ENCODE measurements around the gene COL9A2. TPM values are rescaled to one million over a fixed set of nuclear protein-coding genes. Genes with fewer than 3 reads are reported as not detected.

Gene COL9A2
- total and polyA plus RNA-seq, 5 experiments from 2014 or later, result 0.73 to 6.3 (median 0.83) TPM

DNA sequence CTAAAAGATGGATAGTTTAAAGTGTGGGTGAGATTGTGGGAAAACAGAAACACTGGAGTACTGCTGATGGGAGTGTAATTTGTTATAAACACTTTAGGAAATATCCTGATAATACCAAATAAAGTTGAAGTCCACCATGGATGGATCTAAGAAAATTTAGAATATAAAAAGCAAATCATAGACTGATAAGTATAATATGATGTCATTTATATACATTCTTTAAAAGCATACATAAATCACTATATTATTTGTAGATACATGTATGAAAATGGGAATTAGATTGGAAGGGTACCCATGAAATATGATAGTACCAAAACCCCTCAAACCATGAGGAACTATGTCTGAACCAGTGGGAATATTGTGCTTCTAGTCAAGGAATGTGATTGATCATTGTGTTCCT lies 51.2 kb downstream of the COL9A2 start:
- peaks cover 10 to 33% (median 21%) of the 10 kb centered on the region in 4 donors for H3K4me1 Mint-ChIP-seq
- ATAC-seq (no peak), DNase-seq (no peak)
- H3K27ac Mint-ChIP-seq, result peak overlapping the region in 2 of 10 donors; percentile 25 to 39
- POLR2A ChIA-PET, result no interaction called here
- H3K4me3 Mint-ChIP-seq, result no peak overlapping the region
- H3K9me3 Mint-ChIP-seq, result no peaks in the 10 kb centered on the region
- no peaks in the 10 kb centered on the region for H3K27me3 Mint-ChIP-seq
- H3K36me3 Mint-ChIP-seq, result peaks cover 6 to 78% (median 37%) of the 10 kb centered on the region in 3 donors

DNA sequence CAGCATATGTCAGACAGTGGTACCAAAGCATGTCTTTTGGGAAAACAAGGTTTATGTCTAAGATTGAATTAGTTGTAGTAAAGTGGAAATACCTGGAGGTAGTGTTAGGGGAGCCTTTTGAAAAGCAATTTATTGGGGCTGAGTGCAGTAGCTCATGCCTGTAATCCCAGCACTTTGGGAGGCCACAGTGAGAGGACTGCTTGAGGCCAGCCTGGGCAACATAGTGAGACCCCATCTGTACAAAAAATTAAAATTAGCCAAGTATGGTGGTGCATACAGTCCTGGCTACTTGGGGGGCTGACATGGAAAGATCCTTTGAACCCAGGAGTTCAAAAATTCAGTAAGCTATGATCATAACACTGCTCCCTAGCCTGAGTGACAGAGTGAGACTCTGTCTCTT lies 51.8 kb downstream of the COL9A2 start:
- Mint-ChIP-seq H3K27ac (peak overlapping the region in 1 of 10 donors; percentile 9), H3K4me1 (peaks cover 7 to 39% (median 24%) of the 10 kb centered on the region in 4 donors), H3K9me3 (no peaks in the 10 kb centered on the region), H3K27me3 (no peaks in the 10 kb centered on the region), H3K36me3 (peaks cover 6 to 78% (median 38%) of the 10 kb centered on the region in 3 donors), H3K4me3 (no peak overlapping the region)
- POLR2A ChIA-PET, result no interaction called here
- DNase-seq (no peak), ATAC-seq (no peak)

DNA sequence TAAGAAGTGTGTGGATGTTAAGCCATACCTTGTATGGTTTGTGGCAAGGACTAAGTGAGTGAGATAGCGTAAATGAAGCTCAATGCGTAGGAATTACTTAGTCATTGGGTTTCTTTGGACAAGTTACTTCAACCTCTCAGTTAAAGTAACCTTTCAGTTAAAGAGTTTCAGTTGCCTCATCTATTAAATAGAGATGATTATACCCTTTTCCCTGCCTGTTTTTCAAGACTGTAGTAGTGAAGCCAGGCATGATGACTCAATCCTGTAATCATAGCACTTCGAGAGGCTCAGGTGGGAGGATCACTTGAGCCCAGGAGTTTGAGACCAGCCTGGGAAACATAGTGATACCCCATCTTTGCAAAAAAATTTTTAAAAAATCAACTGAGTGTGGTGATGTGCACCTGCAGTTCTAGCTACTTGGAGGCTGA lies 52.7 kb downstream of the COL9A2 start:
- no peaks in the 10 kb centered on the region for H3K9me3 Mint-ChIP-seq
- POLR2A ChIA-PET, result no interaction called here
- peaks cover 6 to 71% (median 33%) of the 10 kb centered on the region in 3 donors for H3K36me3 Mint-ChIP-seq
- H3K4me1 Mint-ChIP-seq, result peaks cover 11 to 47% (median 28%) of the 10 kb centered on the region in 4 donors
- no peak overlapping the region for H3K4me3 Mint-ChIP-seq
- no peak overlapping the region for H3K27ac Mint-ChIP-seq
- H3K27me3 Mint-ChIP-seq, result no peaks in the 10 kb centered on the region
- no peak for ATAC-seq
- no peak for DNase-seq

DNA sequence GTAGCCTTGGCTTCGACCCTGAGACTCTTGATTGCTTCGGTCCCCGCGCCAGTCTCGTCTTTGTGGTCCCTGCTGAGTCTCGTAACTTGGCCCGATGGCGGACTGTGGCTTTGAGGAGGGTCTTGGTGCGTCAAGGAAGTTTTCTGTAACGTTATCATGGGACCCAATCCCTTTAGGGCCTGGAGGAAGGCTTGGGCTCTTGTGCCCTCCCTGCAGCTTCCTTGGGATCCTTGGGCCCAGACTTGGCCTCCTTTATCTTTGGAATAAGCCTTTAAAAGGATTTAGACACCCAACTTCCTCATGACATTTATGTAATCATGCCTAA lies 58.7 kb downstream of the COL9A2 start:
- no peak for DNase-seq
- Mint-ChIP-seq H3K27ac (peak overlapping the region; percentile 97 to 100 (median 100)), H3K27me3 (no peaks in the 10 kb centered on the region), H3K9me3 (no peaks in the 10 kb centered on the region), H3K36me3 (peaks cover 6 to 32% (median 21%) of the 10 kb centered on the region in 3 donors), H3K4me1 (peaks cover 27 to 73% (median 53%) of the 10 kb centered on the region in 4 donors), H3K4me3 (peak overlapping the region; percentile 95 to 99 (median 98))
- ATAC-seq, result no peak
- POLR2A ChIA-PET, result interaction anchor here (0.6 to 2.3 kb wide), 8 partner anchors 34 to 520 kb away, joined by 3 to 13 read pairs (median 6); partner anchors contain the start of genes CAP1, PPIE, PPT1 and SMAP2

DNA sequence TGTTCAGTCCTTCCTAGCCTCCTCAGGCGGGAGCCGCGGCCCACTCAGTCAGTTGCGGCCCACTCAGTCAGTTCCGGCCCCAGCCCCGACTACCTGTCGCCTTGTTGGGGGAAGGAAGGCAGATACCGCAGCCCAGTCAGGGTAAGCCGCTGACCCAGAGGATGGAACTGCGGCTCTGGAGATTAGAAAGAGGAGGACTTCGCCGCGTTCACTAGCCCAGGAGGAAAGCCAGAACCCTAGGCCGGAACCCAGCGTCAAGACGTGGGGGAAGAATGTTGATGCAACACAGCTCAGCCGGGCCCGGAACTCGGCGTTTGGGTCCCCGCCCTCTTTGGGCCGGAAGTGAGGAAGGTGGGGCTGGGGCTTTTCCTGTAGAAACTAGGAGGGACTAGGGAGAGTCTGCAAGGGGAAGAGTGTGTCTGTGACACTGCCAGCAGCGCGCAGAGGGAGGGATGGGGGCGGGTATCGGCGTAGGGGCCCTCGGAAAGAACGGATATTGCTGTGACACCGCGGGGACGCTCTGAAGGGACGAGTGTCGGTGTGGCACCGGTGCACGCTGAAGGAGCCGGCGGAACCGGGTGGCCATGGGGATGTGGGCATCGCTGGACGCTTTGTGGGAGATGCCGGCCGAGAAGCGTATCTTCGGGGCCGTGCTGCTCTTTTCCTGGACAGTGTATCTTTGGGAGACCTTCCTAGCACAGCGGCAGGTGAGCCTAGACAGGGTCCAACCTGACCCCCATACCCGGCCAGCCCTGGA lies 59.2 kb downstream of the COL9A2 start, which contains the start of gene ZMPSTE24:
ZMPSTE24 (plus strand) TSS at position 549 of the 757 bp plus-strand sequence; CDS start at position 585, 36 bp downstream.
- Mint-ChIP-seq H3K4me1 (peaks cover 23 to 68% (median 49%) of the 10 kb centered on the region in 4 donors), H3K27ac (peak within 1 kb of the TSS; percentile 97 to 100 (median 100))
- POLR2A ChIA-PET, result interaction anchor here (0.6 to 2.3 kb wide), 12 partner anchors 11 to 519 kb away, joined by 3 to 13 read pairs (median 5); partner anchors contain the start of genes CAP1, EXO5, PPIE and PPT1

DNA sequence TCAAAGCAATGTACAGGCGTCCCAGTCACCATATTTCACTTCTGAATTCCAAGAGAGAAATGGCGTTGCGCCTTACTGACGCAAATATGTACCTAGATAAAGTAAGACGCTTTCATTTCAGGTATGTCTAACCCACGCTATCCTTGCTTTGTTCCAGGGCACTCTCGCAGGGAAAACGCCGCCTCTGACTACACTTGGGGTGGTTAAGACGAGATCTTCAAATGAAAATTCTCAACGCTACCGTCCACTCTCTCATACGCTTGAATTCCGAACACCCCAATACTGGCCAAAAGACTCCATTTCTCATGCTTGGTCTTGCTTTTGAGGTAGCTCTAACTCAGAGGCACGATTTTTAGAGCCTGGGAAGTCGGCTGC lies 59.8 kb downstream of the COL9A2 start:
- POLR2A ChIA-PET, result interaction anchor here (0.7 to 2.3 kb wide), 10 partner anchors 12 to 251 kb away, joined by 3 to 13 read pairs (median 5); partner anchors contain the start of genes CAP1, EXO5, PPT1 and RLF
- peak in 1 of 2 donors; percentile 7 for ATAC-seq

More for the DNA sequence above, 59.2 kb downstream of the COL9A2 start, which contains the start of gene ZMPSTE24:
- H3K4me3 Mint-ChIP-seq, result peak within 1 kb of the TSS; percentile 95 to 99 (median 98)
- peaks cover 5 to 26% (median 17%) of the 10 kb centered on the region in 3 donors for H3K36me3 Mint-ChIP-seq
- DNase-seq (peak; percentile 85 to 99 (median 96)), ATAC-seq (peak; percentile 95 to 97)
- no peaks in the 10 kb centered on the region for H3K27me3 Mint-ChIP-seq
- no peaks in the 10 kb centered on the region for H3K9me3 Mint-ChIP-seq

DNA sequence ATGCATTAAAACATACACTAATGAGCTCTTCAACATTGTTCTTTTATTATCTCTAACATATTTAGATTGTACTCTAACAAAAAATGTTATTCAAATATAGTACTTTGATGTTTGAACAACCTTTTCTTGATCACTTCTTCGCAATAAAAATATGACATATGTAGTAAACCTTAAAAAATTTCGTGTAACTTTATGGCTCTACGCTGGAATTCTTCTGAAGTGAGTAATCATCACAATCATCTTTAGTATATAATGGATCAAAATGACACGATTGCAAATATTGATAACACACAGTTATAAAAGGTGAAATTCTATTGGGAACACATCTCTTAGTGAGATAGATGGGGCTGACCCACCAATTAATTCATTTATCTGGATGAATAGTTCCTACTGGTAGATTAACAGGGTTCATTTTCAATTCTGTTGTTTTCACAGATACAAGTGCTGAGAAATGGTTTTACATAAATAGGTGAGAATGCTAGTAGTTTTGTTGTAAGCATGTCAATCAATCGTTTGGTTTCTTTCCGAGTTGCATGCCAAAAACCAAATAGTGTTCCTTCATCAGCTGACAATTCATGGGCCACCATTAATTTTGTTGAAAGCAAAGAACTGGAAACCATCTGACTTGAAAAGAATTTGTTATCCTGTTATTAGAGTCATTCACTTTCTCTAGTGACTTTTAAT lies 60.5 kb downstream of the COL9A2 start:
- no peak for ATAC-seq
- Mint-ChIP-seq H3K36me3 (peaks cover 0 to 14% (median 10%) of the 10 kb centered on the region in 3 donors), H3K27me3 (no peaks in the 10 kb centered on the region), H3K27ac (peak overlapping the region; percentile 79 to 100 (median 100)), H3K9me3 (no peaks in the 10 kb centered on the region), H3K4me1 (peaks cover 21 to 64% (median 41%) of the 10 kb centered on the region in 4 donors), H3K4me3 (peak overlapping the region; percentile 26 to 99 (median 98))
- POLR2A ChIA-PET, result interaction anchor here (1.0 to 1.8 kb wide), 3 partner anchors 94 to 160 kb away, joined by 4 to 5 read pairs (median 5); partner anchors contain the start of genes PPT1, RLF and SMAP2
- no peak for DNase-seq

More for the DNA sequence above, 59.8 kb downstream of the COL9A2 start:
- H3K4me1 Mint-ChIP-seq, result peaks cover 20 to 65% (median 44%) of the 10 kb centered on the region in 4 donors
- peak overlapping the region; percentile 97 to 100 (median 100) for H3K27ac Mint-ChIP-seq
- H3K36me3 Mint-ChIP-seq, result peaks cover 0 to 22% (median 13%) of the 10 kb centered on the region in 3 donors
- H3K4me3 Mint-ChIP-seq, result peak overlapping the region; percentile 95 to 99 (median 98)
- peak in 1 of 10 donors; percentile 65 for DNase-seq
- H3K27me3 Mint-ChIP-seq, result no peaks in the 10 kb centered on the region
- H3K9me3 Mint-ChIP-seq, result no peaks in the 10 kb centered on the region

DNA sequence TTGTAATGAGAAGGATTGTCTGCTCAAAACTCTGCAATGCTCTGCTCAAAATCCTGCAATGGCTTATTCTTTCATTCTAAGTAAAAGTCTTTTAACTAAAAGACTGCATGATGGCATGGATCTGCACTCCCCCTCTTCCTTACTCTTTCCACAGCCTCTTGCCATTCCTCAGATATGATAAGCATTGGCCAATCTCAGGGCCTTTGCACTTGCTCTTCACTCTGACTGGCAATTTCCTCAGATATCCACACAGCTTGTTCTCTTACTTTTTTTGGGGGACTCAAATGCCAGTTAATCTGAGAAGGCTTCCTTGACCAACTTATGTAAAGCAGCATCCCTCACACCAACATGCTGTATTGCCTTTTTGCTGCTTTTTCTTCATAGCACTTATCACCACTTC lies 61.9 kb downstream of the COL9A2 start:
- ATAC-seq (no peak), DNase-seq (no peak)
- Mint-ChIP-seq H3K27ac (peak overlapping the region in 4 of 10 donors; percentile 9 to 77 (median 35)), H3K4me3 (no peak overlapping the region), H3K36me3 (peaks cover 0 to 1% (median 0%) of the 10 kb centered on the region in 3 donors), H3K9me3 (no peaks in the 10 kb centered on the region), H3K27me3 (no peaks in the 10 kb centered on the region), H3K4me1 (peaks cover 25 to 55% (median 35%) of the 10 kb centered on the region in 4 donors)
- POLR2A ChIA-PET, result interaction anchor here (1.0 to 1.8 kb wide), 2 partner anchors 61 to 93 kb away, joined by 5 read pairs; partner anchors contain the start of gene RLF

DNA sequence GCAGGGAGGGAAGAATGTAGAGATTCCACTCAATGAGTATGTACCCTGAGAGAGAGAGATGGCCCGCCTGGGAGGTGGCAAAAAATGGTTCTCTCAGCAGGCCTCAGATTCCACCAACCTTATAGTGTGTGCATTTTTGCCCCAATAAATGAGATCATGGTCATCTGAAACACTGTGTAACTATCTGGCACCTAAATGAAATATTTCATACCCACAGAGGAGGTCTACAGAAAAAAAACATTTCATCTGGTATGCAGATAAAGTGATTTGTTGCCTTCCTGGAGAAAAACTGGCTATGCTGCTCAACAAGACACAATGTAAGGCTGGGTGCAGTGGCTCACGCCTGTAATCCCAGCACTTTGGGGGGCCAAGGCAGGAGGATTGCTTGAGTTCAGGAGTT lies 64.5 kb downstream of the COL9A2 start:
- Mint-ChIP-seq H3K4me3 (no peak overlapping the region), H3K9me3 (no peaks in the 10 kb centered on the region), H3K4me1 (peaks cover 21 to 34% (median 27%) of the 10 kb centered on the region in 4 donors), H3K27ac (peak overlapping the region in 2 of 10 donors; percentile 3 to 14), H3K36me3 (no peaks in the 10 kb centered on the region), H3K27me3 (no peaks in the 10 kb centered on the region)
- POLR2A ChIA-PET, result no interaction called here
- ATAC-seq (no peak), DNase-seq (no peak)

DNA sequence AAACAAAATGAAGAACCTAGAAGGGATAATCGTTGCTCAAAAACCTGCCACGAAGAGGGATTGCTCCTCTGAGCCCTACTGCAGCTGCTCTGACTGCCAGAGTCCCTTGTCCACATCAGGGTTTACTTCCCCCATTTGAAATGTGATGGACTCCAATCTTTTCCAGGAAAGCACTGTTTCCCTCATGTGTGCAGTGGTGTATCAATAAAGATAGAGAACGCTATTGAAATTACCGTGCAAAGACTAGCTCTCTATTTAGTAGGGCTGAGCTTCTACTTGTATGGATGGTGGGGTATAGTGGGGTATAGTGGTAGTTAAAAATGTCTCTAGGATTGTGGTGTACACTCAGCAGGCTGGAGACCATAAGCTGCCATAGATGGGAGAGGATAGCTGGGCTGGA lies 65.6 kb downstream of the COL9A2 start:
- Mint-ChIP-seq H3K4me1 (peaks cover 16 to 22% (median 19%) of the 10 kb centered on the region in 4 donors), H3K36me3 (no peaks in the 10 kb centered on the region), H3K27ac (peak overlapping the region in 3 of 10 donors; percentile 6 to 17 (median 12)), H3K9me3 (no peaks in the 10 kb centered on the region), H3K27me3 (no peaks in the 10 kb centered on the region), H3K4me3 (no peak overlapping the region)
- no peak for DNase-seq
- no peak for ATAC-seq
- POLR2A ChIA-PET, result interaction anchor here (0.6 kb wide), 1 partner anchor 103 kb away, joined by 3 read pairs; no protein-coding TSS in a partner anchor
